ENCODE data around the gene ZSWIM7.
A peak's percentile ranks its signal among the peaks of the same experiment; 100 is the strongest.

ZSWIM7 gene

GRCh38 chr17:16037636-16038035, 38.1 kb upstream of the ZSWIM7 start:
- no peak for TF ChIP-seq TAF1 (IDR thresholded peaks at IDR 0.05; ENCODE audit: borderline replicate concordance, insufficient read depth, low read length)

GRCh38 chr17:16036261-16036660, 36.8 kb upstream of the ZSWIM7 start:
- TF ChIP-seq SIN3A (IDR thresholded peaks at IDR 0.05; ENCODE audit: borderline replicate concordance, insufficient read depth, low read length) (no peak), POLR2AphosphoS5 (IDR thresholded peaks at IDR 0.05; ENCODE audit: low read depth, low read length) (no peak), FOXP2 (optimal IDR thresholded peaks at IDR 0.05; ENCODE audit: borderline replicate concordance, extremely low read depth, extremely low read length, insufficient read depth) (no peak)

DNA sequence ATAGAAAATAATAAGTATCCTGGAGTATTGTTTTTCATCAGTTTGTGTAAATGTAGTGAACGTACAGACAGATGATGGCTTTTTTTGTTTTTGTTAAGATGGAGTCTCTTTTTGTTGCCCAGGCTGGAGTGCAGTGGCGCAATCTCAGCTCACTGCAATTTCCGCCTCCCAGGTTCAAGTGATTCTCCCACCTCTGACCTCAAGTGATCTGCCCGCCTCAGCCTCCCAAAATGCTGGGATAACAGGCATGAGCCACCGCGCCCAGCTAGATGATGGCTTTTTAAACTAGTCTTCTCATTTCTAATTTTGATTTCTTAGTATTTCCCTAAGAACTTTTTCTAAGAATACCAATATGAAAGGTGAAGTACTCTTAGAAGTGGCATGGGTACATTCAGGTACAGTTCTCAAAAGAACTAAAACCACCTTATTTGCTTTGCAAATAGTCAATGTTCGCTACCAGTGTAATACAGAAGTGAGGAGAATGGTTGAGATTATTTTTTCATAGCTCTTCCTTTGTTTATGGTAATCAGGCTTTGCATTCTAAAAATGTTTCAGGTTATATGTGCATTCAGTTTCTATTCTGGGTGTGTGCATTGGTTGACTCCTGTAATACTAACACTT, 34.3 kb upstream of the ZSWIM7 start:
- TF ChIP-seq, protein P1, sequence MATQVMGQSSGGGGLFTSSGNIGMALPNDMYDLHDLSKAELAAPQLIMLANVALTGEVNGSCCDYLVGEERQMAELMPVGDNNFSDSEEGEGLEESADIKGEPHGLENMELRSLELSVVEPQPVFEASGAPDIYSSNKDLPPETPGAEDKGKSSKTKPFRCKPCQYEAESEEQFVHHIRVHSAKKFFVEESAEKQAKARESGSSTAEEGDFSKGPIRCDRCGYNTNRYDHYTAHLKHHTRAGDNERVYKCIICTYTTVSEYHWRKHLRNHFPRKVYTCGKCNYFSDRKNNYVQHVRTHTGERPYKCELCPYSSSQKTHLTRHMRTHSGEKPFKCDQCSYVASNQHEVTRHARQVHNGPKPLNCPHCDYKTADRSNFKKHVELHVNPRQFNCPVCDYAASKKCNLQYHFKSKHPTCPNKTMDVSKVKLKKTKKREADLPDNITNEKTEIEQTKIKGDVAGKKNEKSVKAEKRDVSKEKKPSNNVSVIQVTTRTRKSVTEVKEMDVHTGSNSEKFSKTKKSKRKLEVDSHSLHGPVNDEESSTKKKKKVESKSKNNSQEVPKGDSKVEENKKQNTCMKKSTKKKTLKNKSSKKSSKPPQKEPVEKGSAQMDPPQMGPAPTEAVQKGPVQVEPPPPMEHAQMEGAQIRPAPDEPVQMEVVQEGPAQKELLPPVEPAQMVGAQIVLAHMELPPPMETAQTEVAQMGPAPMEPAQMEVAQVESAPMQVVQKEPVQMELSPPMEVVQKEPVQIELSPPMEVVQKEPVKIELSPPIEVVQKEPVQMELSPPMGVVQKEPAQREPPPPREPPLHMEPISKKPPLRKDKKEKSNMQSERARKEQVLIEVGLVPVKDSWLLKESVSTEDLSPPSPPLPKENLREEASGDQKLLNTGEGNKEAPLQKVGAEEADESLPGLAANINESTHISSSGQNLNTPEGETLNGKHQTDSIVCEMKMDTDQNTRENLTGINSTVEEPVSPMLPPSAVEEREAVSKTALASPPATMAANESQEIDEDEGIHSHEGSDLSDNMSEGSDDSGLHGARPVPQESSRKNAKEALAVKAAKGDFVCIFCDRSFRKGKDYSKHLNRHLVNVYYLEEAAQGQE (IDR thresholded peaks at IDR 0.05; ENCODE audit: insufficient read depth in 1 of 2, low read depth in 2 of 2, low read length in 2 of 2), result no peak
- TF ChIP-seq FOXP2 (optimal IDR thresholded peaks at IDR 0.05; ENCODE audit: borderline replicate concordance, extremely low read depth, extremely low read length, insufficient read depth), result no peak
- TF ChIP-seq POLR2AphosphoS5 (IDR thresholded peaks at IDR 0.05; ENCODE audit: low read depth, low read length), result no peak
- no peak for TF ChIP-seq SIN3A (IDR thresholded peaks at IDR 0.05; ENCODE audit: borderline replicate concordance, insufficient read depth, low read length)
- no peak for TF ChIP-seq TAF1 (IDR thresholded peaks at IDR 0.05; ENCODE audit: borderline replicate concordance, insufficient read depth, low read length)

GRCh38 chr17:16027708-16028584, 28.4 kb upstream of the ZSWIM7 start:
- no peak for TF ChIP-seq TAF1 (IDR thresholded peaks at IDR 0.05; ENCODE audit: borderline replicate concordance, insufficient read depth, low read length)
- no peak for TF ChIP-seq SIN3A (IDR thresholded peaks at IDR 0.05; ENCODE audit: borderline replicate concordance, insufficient read depth, low read length)
- no peak for TF ChIP-seq FOXP2 (optimal IDR thresholded peaks at IDR 0.05; ENCODE audit: borderline replicate concordance, extremely low read depth, extremely low read length, insufficient read depth)
- TF ChIP-seq POLR2AphosphoS5 (IDR thresholded peaks at IDR 0.05; ENCODE audit: low read depth, low read length), result no peak
- TF ChIP-seq, protein P1 (IDR thresholded peaks at IDR 0.05; ENCODE audit: insufficient read depth in 1 of 2, low read depth in 2 of 2, low read length in 2 of 2), result no peak

DNA sequence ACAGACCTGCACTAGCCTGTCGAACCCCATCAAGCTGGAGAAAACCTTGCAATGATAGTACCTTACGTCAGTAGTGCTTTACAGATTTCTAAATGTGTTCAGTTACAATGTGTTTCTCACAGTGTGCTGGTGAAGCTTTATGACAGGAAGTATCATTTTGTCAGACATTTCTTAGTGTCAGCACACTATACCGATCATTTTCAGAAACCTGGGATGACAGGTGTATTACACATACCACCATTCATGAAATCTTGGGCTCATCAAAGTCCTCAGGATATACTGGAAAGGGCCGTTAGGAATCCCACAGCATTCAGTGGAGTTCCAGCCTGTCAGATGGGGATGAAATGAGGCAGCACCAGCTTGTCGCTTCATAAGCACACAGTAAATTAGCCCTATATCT, 27.4 kb upstream of the ZSWIM7 start:
- TF ChIP-seq POLR2AphosphoS5 (IDR thresholded peaks at IDR 0.05; ENCODE audit: low read depth, low read length) (peak; percentile 7; the same call in 1 of the 2 replicates), FOXP2 (optimal IDR thresholded peaks at IDR 0.05; ENCODE audit: borderline replicate concordance, extremely low read depth, extremely low read length, insufficient read depth) (no peak), SIN3A (IDR thresholded peaks at IDR 0.05; ENCODE audit: borderline replicate concordance, insufficient read depth, low read length) (no peak), TAF1 (IDR thresholded peaks at IDR 0.05; ENCODE audit: borderline replicate concordance, insufficient read depth, low read length) (no peak)
- TF ChIP-seq, protein P1 (IDR thresholded peaks at IDR 0.05; ENCODE audit: insufficient read depth in 1 of 2, low read depth in 2 of 2, low read length in 2 of 2), result no peak

DNA sequence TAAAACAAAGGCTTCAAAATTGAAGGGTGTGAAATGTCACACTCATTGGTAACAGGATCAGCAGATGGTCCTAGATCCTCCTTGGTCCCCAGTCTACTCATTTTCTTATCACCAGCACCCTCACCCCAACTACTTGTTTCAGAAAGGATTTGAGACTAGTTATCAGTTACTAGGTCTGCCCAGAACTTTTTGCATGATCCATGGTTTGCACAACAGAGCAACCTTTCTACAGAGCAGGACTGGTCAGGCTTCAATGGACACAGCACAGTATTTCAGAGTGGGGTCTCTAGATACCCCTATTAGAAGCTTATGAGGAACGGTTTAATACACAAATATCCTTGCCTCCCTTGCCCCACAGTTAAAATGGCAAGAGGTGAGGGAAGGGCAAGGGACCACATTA, 25.7 kb upstream of the ZSWIM7 start:
- TF ChIP-seq SIN3A (IDR thresholded peaks at IDR 0.05; ENCODE audit: borderline replicate concordance, insufficient read depth, low read length), result no peak
- no peak for TF ChIP-seq TAF1 (IDR thresholded peaks at IDR 0.05; ENCODE audit: borderline replicate concordance, insufficient read depth, low read length)
- no peak for TF ChIP-seq FOXP2 (optimal IDR thresholded peaks at IDR 0.05; ENCODE audit: borderline replicate concordance, extremely low read depth, extremely low read length, insufficient read depth)
